ENCODE data around the gene TECTA. TPM values are rescaled to one million over a fixed set of nuclear protein-coding genes. Genes with fewer than 3 reads are reported as not detected.

TECTA gene
- total RNA-seq, 1 donor, result 0.72 TPM

DNA sequence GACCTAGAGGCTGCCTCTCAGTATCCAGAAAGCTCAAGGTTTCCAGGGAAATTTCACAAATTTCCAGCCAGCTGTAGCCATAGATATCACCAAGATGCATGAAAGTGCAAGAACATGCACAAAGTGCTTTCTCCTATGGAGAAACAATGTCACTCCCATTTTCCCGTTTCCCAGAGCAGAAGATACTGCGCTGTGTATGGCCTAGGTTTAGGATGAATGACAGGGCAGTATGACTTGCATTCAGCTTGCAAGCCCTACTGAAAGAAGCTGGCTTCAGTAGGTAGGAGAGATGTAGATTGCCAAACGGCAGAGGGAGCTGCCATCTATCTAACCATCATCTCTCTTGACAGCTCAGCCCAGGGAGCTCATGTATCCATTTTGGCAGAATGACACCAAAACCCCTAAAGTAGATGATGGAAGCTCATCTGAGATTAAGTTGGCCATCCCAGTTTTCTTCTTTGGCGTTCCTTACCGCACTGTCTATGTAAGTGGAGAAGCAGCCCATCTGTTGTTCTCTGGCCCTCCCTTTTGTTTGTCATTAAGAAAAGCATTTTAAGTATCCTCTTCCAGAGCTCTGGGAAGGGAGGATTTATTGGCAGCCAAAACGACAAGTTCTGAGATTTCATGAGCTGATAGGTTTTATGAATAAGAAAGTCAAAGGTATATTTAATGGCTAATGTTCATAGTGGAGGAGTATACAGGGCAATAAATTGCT, 4.6 kb downstream of the TECTA start:
- Histone ChIP-seq H3K36me3 (ENCODE audit: insufficient read depth, low read length) (no peaks in the 10 kb centered on the region), H3K27ac (ENCODE audit: low read depth, low read length) (no peak overlapping the region), H3K4me1 (ENCODE audit: insufficient read depth, low read length) (no peaks in the 10 kb centered on the region), H3K4me2 (ENCODE audit: insufficient read depth, low read length) (no peak overlapping the region), H2AFZ (ENCODE audit: low read length) (no peak overlapping the region), H3K9me3 (ENCODE audit: low read depth, low read length) (no peaks in the 10 kb centered on the region), H4K20me1 (ENCODE audit: insufficient read depth, low read length) (no peaks in the 10 kb centered on the region), H3K4me3 (ENCODE audit: insufficient read depth, low read length) (no peak overlapping the region), H3K27me3 (ENCODE audit: insufficient read depth, low read length) (peaks cover 13% of the 10 kb centered on the region), H3K79me2 (ENCODE audit: insufficient read depth, low read length) (no peaks in the 10 kb centered on the region)
- TF ChIP-seq CTCF (IDR thresholded peaks at IDR 0.05; ENCODE audit: extremely low read depth, low read depth, low read length), result no peak
- DNase-seq (ENCODE audit: insufficient read length, low spot score, missing footprints), result no peak

- H3K27me3 ChIP-seq (ENCODE audit: insufficient read depth, low read length), result peaks cover 11% of the 10 kb centered on the region
Measured at GRCh38 chr11:121106812-121107211, 5.8 kb downstream of the TECTA start.

GRCh38 chr11:121108413-121108812, 7.4 kb downstream of the TECTA start:
- Histone ChIP-seq H3K27me3 (ENCODE audit: insufficient read depth, low read length) (peaks cover 15% of the 10 kb centered on the region), H3K9me3 (ENCODE audit: low read depth, low read length) (no peaks in the 10 kb centered on the region), H3K27ac (ENCODE audit: low read depth, low read length) (no peak overlapping the region), H3K4me1 (ENCODE audit: insufficient read depth, low read length) (no peaks in the 10 kb centered on the region), H3K36me3 (ENCODE audit: insufficient read depth, low read length) (no peaks in the 10 kb centered on the region), H2AFZ (ENCODE audit: low read length) (no peak overlapping the region), H3K79me2 (ENCODE audit: insufficient read depth, low read length) (no peaks in the 10 kb centered on the region), H3K4me2 (ENCODE audit: insufficient read depth, low read length) (no peak overlapping the region), H4K20me1 (ENCODE audit: insufficient read depth, low read length) (no peaks in the 10 kb centered on the region), H3K4me3 (ENCODE audit: insufficient read depth, low read length) (no peak overlapping the region)
- no peak for DNase-seq (ENCODE audit: insufficient read length, low spot score, missing footprints)
- TF ChIP-seq CTCF (IDR thresholded peaks at IDR 0.05; ENCODE audit: extremely low read depth, low read depth, low read length), result no peak

More at GRCh38 chr11:121106812-121107211, 5.8 kb downstream of the TECTA start:
- H3K27ac ChIP-seq (ENCODE audit: low read depth, low read length), result no peak overlapping the region
- H3K36me3 ChIP-seq (ENCODE audit: insufficient read depth, low read length), result no peaks in the 10 kb centered on the region
- H2AFZ ChIP-seq (ENCODE audit: low read length), result no peak overlapping the region
- TF ChIP-seq CTCF (IDR thresholded peaks at IDR 0.05; ENCODE audit: extremely low read depth, low read depth, low read length), result no peak
- no peak for DNase-seq (ENCODE audit: insufficient read length, low spot score, missing footprints)
- no peak overlapping the region for H3K4me3 ChIP-seq (ENCODE audit: insufficient read depth, low read length)
- H3K4me1 ChIP-seq (ENCODE audit: insufficient read depth, low read length), result no peaks in the 10 kb centered on the region
- no peaks in the 10 kb centered on the region for H4K20me1 ChIP-seq (ENCODE audit: insufficient read depth, low read length)
- H3K9me3 ChIP-seq (ENCODE audit: low read depth, low read length), result no peaks in the 10 kb centered on the region
- no peak overlapping the region for H3K4me2 ChIP-seq (ENCODE audit: insufficient read depth, low read length)
- H3K79me2 ChIP-seq (ENCODE audit: insufficient read depth, low read length), result no peaks in the 10 kb centered on the region

DNA sequence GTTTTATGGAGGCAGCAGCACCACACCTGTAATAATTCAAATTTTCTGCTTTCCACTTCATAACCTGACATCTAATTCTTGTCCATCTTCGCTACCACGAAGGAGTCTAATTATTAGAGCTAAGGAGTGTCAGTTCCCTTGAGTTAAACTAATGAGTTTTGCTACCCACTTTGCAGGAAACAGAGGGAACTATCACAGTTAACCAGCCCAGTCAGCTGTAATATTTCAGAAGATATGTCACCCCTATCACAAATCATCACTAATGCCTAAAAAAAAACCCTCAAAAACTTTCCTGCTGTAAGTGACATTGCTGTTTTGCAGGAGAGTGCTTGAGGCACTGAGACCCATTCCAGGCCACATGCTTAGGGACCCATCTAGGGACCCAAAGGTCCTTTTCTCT, 8.4 kb downstream of the TECTA start:
- Histone ChIP-seq H2AFZ (ENCODE audit: low read length) (no peak overlapping the region), H3K79me2 (ENCODE audit: insufficient read depth, low read length) (no peaks in the 10 kb centered on the region), H4K20me1 (ENCODE audit: insufficient read depth, low read length) (no peaks in the 10 kb centered on the region), H3K4me1 (ENCODE audit: insufficient read depth, low read length) (no peaks in the 10 kb centered on the region), H3K27me3 (ENCODE audit: insufficient read depth, low read length) (peaks cover 15% of the 10 kb centered on the region), H3K36me3 (ENCODE audit: insufficient read depth, low read length) (no peaks in the 10 kb centered on the region), H3K4me2 (ENCODE audit: insufficient read depth, low read length) (no peak overlapping the region), H3K27ac (ENCODE audit: low read depth, low read length) (no peak overlapping the region), H3K4me3 (ENCODE audit: insufficient read depth, low read length) (no peak overlapping the region), H3K9me3 (ENCODE audit: low read depth, low read length) (no peaks in the 10 kb centered on the region)
- DNase-seq (ENCODE audit: insufficient read length, low spot score, missing footprints), result no peak
- no peak for TF ChIP-seq CTCF (IDR thresholded peaks at IDR 0.05; ENCODE audit: extremely low read depth, low read depth, low read length)

Data from osteoblast (primary cell).